Measurements from ENCODE around the gene ADAMTSL1. TPM values are rescaled to one million over a fixed set of nuclear protein-coding genes. Genes with fewer than 3 reads are reported as not detected.

The ADAMTSL1 gene
- total and polyA plus RNA-seq, 2 of the 13 experiments (the other 11 are each of a cell fraction or from before 2014, with no cell fraction given), result not detected

DNA sequence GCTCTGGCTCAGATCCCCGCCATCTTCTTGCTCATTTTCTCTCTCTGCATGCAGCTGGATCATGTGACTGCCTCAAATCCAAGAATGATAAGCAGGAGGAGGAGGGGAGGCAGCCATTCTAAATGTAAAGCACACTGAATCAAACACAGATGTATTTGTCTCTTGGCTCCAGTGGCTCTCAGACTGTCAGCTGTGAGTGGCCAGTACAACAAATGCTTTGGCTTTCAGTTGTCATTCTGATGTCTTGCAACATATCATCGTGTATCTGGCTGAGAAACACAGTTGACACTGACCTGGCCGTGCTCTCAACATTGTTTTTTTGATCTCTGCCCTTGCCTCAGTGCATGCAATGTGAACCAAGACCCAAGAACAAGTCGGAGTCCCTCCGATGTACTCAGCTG, 233.1 kb downstream of the ADAMTSL1 start:
- no peak for ATAC-seq

More for the DNA sequence above, 233.1 kb downstream of the ADAMTSL1 start:
- in situ Hi-C loops (cut with HindIII; ENCODE audit: extremely low pct_ligation_motif_present, low pct_unique_long_range_greater_than_20kb) (no loop called here), intact Hi-C loops (cut with micrococcal nuclease; ENCODE audit: unreplicated experiment) (no loop called here)
- no peak overlapping the region for H3K9ac ChIP-seq (ENCODE audit: insufficient read depth, low read depth, low read length)
- FAIRE-seq (peak; percentile 15), DNase-seq (ENCODE audit: low spot score) (peak; percentile 7)
- no peak overlapping the region for H3K27ac ChIP-seq (ENCODE audit: extremely low read length, insufficient read depth, low read length)
- H4K20me1 ChIP-seq (ENCODE audit: insufficient read depth, low read length), result no peaks in the 10 kb centered on the region
- no TSS peak for BruUV-seq (replicated peaks)
- 14% methylated on average over 5 of the region's 5 CpGs for WGBS (ENCODE audit: low lambda C conversion rate)
- H3K9me3 ChIP-seq (ENCODE audit: low read length), result no peaks in the 10 kb centered on the region
- TF ChIP-seq SP1 (IDR thresholded peaks at IDR 0.05), result no peak
- no peak for TF ChIP-seq SP1 (CRISPR knock-in tag; IDR thresholded peaks at IDR 0.05)
- TF ChIP-seq ZNF142 (CRISPR knock-in tag; IDR thresholded peaks at IDR 0.05), result no peak
- peak; percentile 28; the same call in 1 of the 2 replicates for TF ChIP-seq CEBPB (IDR thresholded peaks at IDR 0.05; ENCODE audit: borderline replicate concordance, low read depth, low read length)
- TF ChIP-seq SIN3B (IDR thresholded peaks at IDR 0.05; ENCODE audit: low read length), result no peak
- no peaks in the 10 kb centered on the region for H3K4me1 ChIP-seq (ENCODE audit: insufficient read depth, low read length)
- no peak overlapping the region for H3K4me3 ChIP-seq (replicated peaks in 1 of 3; ENCODE audit: insufficient read depth in 1 of 3, low read depth in 2 of 3, low read length in 3 of 3)
- no peak overlapping the region for H3K4me2 ChIP-seq (ENCODE audit: low read depth, low read length)
- ChIA-PET POLR2A (no interaction called here), CTCF (ENCODE audit: low intra/inter-chr PET ratio, low total read pairs) (no interaction called here)
- H3K36me3 ChIP-seq (replicated peaks in 1 of 2; ENCODE audit: control insufficient read depth in 1 of 2, insufficient read depth in 2 of 2, low read length in 2 of 2), result no peaks in the 10 kb centered on the region
- no peaks in the 10 kb centered on the region for H3K27me3 ChIP-seq (ENCODE audit: control insufficient read depth in 1 of 2, insufficient read depth in 2 of 2, low read length in 2 of 2)
- no peaks in the 10 kb centered on the region for H3K79me2 ChIP-seq (ENCODE audit: insufficient read depth, low read length)
- no peak overlapping the region for H2AFZ ChIP-seq (ENCODE audit: low read length)

Measured in HepG2 (cell line).